ENCODE measurements around the gene ZNF611.
A peak's percentile ranks its signal among the peaks of the same experiment; 100 is the strongest.
"Not testable (repeated sequence)": the region's sequence is repeated elsewhere in the genome, so short reads cannot be mapped to it uniquely, and the experiment has no call there.

Gene ZNF611

DNA sequence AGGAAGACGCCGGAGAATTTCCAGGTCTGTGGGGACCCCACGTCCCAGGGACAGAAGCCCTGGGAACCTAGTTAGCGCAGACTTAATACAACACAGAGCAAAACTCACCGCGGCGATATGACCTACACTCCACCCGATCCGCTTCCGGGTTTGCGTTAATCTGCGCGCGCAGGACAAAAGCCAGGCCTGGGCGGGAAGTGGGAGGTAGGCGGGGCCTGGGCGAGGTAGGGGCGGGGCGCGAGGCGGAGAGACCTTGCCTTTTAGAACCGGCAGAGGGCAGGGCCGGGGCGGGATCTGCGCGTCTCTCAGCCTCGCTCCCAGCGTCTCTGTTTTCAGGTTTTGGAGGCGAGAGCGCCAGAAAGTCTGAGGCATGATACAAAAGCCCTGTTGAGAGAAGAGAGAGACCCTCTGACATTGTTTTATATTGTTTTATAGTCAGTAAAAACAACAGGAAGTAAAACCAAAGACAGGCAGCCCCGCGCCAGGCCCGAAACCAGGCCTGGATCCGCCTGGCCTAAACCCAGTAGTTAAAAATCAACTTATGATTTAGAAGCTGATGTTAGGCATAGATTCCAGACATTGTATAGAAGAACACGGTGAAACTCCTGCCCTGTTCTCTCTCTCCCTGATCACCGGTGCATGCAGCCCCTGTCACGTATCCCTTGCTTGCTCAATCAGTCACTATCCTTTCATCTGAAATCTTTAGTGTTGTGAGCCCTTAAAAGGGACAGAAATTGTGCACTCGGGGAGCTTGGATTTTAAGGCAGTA lies at the start of gene ZNF611:
Gene ZNF611, minus strand, starts transcription at position 152 of the 769 bp plus-strand sequence. CDS start 19,150 bp downstream, outside the sequence.
- peak; percentile 82 for DNase-seq (ENCODE audit: low spot score)

DNA sequence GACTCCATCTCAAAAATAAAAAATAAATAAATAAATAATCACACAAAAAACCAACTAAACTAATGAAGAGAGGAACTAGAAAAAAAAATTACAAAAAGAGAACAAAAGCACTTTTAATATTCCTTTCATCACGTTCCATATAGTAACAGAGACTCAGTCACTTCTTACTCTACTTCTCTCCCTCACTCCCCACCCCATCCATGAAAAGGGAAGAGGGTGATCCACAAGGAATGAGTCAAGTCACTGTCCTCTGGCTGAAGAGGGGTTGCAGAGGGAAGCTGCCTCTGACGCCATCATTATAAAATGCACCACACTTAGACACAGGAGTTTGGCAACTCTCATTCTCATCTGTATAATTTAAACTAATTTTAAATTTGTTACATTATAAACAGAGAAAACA lies 48.0 kb upstream of the ZNF611 start:
- not testable (repeated sequence) for DNase-seq (ENCODE audit: low spot score)

DNA sequence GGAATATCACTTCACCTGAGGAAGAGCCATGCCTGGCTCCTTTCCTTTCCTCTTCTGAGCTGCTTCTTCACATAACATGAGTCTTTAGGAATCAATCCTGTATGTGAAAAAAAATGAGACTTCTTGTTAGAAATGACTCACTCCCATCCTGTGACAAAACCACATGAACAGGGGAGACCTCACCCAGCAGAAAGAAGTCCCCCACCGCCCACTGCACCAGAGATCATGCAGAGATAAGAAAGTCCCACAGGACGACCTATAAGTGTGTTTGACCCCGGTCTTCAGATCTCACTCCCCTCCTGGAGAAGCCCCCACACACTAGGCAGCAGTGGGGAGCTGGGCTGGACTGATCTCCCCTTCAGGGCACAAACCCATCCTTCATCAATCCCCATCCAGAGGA lies 44.0 kb upstream of the ZNF611 start:
- DNase-seq (ENCODE audit: low spot score): no peak

DNA sequence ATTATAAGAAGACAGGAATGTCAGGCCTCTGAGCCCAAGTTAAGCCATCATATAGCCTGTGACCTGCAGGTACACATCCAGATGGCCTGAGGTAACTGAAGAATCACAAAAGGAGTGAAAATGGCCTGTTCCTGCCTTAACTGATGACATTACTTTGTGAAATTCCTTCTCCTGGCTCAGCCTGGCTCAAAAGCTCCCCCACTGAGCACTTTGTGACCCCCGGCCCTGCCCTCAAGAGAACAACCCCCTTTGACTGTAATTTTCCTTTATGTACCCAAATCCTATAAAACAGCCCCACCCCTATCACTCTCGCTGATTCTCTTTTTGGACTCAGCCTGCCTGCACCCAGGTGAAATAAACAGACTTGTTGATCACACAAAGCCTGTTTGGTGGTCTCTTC lies 21.6 kb upstream of the ZNF611 start:
- DNase-seq (ENCODE audit: low spot score): not testable (repeated sequence)

DNA sequence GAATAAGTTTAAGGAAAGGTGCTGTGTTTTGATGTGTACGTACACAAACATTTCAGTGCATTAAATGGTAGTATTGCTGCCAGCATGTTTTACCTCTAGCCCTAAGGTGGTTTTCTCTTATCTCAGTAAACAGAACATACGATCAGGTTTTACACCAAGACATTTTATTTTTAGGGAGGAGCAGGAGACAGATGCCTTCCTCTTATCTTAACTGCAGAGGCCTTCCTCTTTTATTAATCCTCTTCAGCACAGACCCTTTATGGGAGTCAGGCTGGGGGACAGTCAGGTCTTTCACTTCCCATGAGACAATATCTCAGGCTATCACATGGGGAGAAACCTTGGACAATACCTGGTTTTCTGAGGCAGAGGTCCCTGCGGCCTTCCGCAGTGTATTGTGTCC lies 14.9 kb upstream of the ZNF611 start:
- no peak for DNase-seq (ENCODE audit: low spot score)

DNA sequence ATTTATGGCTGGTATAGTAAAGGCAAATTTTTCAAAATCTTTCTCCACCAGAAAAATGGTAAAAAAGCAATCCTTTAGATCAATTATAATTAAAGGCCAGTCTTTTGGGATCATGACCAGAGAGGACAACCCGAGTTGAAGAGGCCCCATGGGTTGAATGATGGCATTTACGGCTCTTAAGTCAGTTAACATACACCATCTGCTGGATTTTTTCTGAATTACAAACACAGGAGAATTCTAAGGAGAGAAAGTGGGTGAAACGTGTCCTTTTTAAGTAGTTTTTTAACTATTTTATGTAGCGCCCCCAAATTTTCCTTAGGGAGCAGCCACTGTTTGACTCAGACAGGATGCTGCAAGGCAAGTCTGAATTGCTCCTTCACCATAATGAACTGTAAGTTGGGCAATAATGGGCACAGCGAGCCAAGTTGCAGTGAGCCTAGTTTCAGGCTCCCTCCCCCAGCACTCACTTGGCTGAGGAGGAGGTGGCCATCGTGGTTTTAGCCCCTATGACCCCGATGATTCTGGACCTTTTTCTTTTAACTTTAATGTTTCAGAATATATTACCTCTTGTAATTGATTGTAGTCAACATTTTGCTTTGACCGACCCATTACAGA lies 13.6 kb upstream of the ZNF611 start:
- DNase-seq (ENCODE audit: low spot score): no peak

DNA sequence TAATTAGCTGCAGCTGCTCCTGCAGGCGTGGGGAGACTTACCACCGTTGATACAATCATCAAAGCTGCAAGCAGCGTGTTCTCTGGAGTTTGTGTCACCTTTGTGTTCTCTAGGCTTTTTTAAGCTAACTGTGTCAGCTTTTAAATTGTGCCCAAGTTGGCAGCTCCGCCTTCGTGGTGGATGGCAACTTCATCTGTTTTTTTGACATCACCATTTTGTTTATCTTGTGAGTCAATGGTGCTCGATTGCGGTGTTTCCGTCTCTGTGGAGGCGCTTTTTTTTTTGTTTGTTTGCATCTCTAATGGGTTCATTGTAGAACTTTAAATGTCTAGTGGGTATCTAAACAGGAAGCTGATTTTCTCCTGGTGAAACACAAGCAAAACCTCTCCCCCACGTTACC lies 11.1 kb upstream of the ZNF611 start:
- not testable (repeated sequence) for DNase-seq (ENCODE audit: low spot score)

DNA sequence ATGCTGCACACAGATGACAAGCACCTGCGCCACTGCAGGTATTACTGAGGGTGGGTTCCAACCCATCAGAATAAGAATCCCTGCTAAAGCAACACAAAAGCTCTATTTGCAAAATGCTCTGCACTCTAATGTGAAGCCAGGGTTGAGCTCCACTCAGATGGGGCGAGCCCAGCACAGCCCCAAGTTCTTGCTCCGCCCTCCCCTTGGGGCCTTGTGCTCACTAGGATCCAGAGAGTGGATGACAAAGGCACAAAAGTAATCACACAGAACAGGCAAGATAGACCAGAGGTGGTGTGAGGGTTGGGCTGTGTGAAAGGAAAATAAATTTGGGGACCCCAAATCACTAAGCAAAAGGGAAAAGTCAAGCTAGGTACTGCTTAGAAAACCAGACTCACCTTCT lies 8.2 kb upstream of the ZNF611 start:
- DNase-seq (ENCODE audit: low spot score): no peak

DNA sequence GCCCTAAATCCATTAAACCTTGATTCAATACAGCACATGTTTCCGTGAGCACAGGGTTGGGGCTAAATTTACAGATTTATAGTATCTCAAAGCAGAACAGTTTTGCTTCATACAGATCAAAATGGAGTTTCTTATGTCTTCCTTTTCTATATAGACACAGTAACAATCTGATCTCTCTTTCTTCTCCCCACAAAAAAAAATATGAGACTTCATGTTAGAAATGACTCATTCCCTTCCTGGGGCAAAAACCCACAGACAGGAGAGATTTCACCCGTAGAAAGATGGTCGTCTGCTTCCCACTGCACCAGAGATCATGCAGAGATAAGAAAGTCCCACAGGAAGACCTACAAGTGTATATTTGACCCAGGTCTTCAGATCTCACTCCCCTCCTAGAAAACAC lies 7.7 kb upstream of the ZNF611 start:
- no peak for DNase-seq (ENCODE audit: low spot score)

DNA sequence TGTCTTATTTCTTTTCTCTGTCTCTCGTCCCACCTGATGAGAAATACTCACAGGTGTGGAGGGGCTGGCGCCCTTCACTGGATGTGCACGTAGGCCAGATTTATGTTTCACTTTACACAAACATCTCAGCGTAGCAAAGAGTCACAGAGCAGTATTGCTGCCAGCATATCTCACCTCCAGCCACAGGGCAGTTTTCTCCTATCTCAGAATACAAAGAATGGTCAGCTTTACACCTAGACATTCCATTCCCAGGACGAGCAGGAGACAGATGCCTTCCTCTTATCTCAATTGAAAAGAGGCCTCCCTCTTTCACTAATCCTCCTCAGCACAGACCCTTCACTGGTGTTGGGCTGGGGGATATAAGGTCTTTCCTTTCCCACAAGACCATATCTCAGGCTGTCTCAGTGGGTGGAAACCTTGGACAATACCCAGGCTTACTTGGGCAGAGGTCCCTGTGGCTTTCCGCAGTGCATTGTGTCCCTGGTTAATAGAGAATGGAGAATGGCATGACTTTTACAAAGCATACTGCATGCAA lies 7.2 kb upstream of the ZNF611 start:
- DNase-seq (ENCODE audit: low spot score): no peak

DNA sequence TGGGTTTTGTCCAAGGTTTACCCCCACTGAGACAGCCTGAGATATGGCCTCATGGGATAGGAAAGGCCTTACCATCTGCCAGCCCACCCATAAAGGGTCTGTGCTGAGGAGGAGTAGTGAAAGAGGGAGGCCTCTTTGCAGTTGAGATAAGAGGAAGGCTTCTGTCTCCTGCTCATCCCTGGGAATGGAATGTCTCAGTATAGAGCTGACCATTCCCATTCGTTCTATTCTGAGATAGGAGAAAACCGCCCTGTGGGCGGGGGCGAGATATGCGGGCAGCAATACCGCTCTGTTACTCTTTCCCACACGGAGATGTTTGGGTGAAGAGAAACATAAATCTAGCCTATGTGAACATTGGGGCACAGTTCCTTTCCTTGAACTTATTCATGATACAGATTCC lies 6.5 kb upstream of the ZNF611 start:
- not testable (repeated sequence) for DNase-seq (ENCODE audit: low spot score)

DNA sequence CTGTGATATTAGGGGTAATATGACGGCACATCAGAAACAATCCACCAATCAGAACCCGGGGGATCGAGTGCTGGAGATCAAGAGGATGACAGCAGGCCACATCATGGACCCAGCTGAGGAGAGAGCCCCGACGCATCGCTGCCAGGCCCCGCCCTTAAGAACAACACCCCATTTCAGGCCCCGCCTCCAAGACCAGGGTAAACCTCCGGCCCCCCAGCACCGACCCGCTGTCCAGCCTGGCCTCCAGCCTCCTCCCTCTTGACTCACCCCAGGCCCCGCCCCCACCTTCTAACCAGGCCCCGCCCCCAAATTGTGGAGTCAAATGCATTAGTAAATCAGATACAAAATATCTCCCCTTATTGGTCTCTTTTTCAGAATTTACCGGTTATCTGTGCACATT lies 4.7 kb upstream of the ZNF611 start:
- no peak for DNase-seq (ENCODE audit: low spot score)

DNA sequence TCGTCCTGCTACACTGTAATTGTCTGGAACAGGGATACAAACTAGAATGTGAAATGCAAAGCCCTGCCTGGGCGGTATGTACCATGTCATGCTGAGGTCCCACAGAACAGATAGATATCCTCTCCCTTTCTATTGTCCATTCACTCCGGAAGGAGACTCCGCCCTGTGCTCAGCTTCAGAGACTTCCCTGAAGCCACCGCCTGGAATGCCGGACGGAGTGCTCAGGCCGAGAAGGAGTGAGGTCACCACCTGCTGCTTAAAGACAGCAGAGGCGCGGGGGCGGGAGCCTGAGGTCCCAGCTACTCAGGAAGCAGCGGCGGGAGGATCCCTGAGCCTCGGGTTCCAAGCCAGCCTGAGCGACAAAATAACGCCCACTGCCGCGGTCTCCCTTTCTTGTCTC lies 890 bp upstream of the ZNF611 start:
- no peak for DNase-seq (ENCODE audit: low spot score)

DNA sequence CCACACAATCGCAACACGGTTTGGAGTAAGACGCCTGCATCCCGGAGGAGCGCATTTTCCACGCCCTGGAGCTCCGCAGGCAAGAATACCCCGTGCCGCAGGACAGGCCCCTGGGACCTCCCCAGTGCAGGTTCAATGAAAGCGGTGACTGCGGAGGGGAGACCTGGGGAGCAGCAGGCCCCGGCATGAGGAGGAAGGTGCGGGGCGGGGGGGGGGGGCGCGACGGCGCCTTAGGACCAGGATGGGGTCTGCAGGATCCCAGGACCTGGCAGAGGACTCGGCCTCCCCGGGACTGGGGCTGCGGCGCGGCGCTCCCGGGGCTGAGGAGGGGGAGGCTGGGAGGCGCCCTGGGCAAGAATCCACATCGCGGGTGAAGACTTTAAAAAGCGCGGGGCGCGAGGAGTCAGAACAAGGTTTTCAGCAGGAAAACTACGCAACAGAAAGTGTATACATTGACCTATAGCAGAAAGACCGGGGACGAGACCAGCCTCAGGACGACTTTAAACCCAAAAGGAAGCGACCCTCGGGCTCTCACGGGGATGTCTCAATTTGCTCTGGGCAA lies 432 bp downstream of the ZNF611 start:
- no peak for DNase-seq (ENCODE audit: low spot score)

DNA sequence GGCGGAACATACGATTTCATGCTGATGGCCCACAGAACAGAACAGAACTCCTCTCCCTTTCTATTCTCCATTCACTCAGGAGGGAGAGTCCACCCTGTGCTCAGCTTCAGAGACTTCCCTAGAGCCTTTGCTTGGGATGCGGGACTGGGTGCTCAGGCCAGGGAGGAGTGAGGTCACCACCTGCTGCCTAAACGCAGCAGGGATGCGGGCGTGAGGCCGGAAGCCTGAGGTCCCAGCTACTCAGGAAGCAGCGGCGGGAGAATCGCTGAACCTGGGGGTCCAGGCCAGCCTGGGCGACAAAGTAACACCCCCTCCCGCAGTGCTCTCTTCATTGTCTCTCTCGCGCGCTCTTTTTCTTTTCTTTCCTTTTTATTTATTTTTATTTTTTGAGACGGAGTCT lies 8.8 kb downstream of the ZNF611 start:
- not testable (repeated sequence) for DNase-seq (ENCODE audit: low spot score)

DNA sequence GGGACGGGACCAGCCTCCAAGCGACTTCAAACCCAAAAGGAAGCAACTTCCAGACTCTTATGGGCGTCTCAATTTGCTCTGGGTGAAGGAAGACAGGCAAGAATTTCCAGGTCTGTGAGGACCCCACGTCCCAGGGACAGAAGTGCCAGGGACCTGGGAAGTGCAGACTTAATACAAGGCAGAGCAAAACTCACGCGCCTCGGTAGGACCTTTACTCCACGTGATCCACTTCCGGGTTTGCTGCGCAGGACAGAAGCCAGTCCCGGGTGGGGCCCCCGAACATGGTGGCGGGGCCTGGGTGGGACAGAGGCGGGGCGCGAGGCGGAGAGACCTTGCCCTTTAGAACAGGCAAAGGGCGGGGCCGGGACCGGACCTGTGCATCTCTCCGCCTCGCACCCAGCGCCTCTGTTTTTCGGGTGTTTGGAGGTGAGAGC lies 9.3 kb downstream of the ZNF611 start:
- no peak for DNase-seq (ENCODE audit: low spot score)

DNA sequence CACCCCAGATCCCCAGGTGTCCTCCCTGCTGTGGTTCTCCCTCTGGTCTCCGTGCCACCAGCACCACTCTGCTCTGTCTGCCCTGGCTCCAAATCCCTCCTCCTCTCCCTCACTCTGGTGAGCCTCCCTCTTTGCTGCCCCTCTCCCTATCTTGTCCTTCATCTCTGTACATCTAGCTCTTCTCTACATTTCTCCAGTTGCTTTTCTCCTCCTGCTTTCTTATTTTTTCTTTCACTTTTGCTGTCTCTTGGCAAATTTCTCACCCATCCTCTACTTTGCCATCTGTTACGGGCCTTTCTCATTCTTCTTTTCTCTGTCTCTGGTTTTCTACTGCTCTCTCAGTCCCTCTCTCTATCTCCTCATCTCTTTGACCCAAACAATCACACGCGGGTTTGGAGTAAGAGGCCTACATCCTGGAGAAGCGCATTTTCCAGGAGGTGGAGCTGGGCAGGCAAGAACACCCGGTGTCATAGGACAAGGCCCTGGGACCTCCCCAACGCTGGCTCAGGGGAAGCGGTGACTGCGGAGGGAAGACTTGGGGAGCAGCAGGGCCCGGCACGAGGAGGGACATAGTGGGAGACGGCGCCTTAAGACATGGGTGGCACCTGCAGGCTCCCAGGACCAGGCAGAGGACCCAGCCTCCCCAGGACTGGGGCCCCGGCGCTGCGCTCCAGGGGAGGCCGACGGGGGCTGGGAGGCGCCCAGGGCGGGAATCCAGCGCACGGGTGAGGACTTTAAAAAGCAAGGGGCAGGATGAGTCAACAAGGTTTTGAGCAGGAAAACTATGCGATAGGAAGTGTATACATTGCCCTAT lies 9.9 kb downstream of the ZNF611 start:
- DNase-seq (ENCODE audit: low spot score): no peak

DNA sequence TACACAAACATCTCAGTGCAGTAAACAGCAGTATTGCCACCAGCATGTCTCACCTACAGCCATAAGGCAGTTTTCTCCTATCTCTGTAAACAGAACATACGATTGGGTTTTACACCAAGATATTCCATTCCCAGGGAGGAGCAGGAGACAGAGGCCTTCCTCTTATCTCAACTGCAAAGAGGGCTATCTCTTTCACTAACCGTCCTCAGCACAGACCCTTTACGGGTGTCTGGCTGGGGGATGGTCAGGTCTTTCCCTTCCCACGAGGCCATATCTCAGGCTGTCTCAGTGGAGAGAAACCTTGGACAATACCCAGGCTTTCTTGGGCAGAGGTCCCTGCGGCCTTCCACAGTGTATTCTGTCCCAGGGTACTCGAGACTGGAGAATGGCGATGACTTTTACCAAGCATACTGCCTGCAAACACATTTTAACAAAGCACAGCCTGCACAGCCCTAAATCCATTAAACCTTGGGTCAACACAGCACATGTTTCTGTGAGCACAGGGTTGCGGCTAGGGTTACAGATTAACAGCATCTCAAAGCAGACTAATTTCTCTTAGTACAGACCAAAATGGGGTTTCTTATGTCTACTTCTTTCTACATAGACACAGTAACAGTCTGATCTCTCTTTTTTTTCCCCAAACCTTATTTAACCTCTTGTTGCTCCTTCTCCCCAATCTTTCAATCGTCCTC lies 10.8 kb downstream of the ZNF611 start:
- not testable (repeated sequence) for DNase-seq (ENCODE audit: low spot score)

DNA sequence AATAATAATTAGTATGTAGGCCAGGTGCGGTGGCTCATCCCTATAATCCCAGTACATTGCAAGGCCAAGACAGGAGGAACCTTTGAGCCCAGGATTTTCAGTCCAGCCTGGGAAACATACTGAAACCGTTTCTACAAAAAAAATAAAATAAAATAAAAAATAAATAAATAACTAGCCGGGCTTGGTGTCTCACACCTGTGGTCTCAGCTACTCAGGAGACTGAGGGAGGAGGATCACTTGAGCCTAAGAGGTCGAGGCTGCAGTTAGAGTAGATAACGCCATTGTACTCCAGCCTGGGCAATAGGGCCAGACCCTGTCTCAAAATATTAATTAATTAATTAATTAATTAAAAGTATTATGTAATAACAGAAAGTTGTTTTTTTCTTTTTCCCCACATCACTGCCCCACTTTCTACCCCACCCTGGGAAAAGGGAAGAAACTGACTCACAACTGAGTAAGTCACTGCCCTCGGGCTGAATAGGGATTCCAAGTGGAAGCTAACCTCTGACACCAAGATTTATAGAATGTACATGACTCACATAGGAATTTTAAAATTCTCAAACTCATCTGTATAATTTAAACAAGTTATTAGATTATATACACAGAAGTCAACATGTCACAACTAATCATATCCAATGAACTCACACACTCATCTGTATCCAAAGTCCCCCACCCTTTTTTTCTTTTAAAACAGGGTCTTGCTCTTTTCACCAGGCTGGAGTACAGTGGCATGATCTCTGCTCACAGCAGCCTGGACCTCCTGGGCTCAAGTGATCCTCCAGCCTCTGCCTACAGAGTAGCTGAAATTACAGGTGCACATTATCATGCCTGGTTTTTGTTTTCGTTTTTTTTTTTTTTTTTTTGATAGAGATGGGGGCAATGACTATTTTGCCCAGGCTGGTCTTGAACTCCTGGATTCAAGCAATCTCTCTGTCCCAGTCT lies 12.5 kb downstream of the ZNF611 start:
- DNase-seq (ENCODE audit: low spot score): no peak

DNA sequence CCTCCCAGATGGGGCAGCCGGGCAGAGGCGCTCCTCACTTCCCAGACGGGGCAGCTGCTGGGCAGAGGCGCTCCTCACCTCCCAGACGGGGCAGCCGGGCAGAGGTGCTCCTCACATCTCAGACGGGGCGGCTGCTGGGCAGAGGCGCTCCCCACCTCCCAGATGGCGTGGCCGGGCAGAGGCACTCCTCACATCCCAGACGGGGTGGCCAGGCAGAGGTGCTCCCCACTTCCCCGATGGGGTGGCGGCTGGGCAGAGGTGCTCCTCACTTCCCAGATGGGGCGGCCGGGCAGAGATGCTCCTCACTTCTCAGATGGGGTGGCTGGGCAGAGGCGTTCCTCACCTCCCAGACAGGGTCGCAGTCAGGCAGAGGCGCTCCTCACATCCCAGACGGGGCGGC lies 14.3 kb downstream of the ZNF611 start:
- not testable (repeated sequence) for DNase-seq (ENCODE audit: low spot score)

DNA sequence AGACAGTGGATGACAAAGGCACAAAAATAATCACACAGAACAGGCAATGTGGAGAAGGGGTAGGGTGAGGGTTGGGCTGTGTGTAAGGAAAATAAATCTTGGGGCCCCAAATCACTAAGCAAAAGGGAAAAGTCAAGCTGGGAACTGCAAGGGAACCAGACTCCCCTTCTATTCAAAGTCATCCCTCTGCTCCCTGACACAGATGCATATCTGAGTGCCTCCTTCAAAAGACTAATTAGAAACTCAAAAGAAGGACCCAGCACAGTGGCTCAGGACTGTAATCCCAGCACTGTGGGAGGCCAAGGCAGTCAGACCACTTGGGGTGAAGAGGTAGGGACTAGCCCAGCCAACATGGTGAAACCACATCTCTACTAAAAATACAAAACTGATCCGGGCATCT lies 18.3 kb downstream of the ZNF611 start:
- no peak for DNase-seq (ENCODE audit: low spot score)

Data from hematopoietic multipotent progenitor cell treated with erythropoietin and hydrocortisone succinate and interleukin-3 and kit ligand, for 17 days (in vitro differentiated cells).